Chondrocyte (in vitro differentiated cells): ENCODE results near the gene CFAP45. TPM values are rescaled to one million over a fixed set of nuclear protein-coding genes. Genes with fewer than 3 reads are reported as not detected.

Experiments
- DNase-seq: peaks from one replicate; pipeline ENCODE4 v3.0.0; 2021; ENCODE audit warnings: mixed read lengths, low spot score
- H3K27ac Mint-ChIP-seq: one replicate; pipeline ENCODE4 v1.8.0; 2021; ENCODE audit warnings: mild to moderate bottlenecking, moderate library complexity, mixed read lengths; ENCODE audit not compliant: unreplicated experiment
- H3K27me3 Mint-ChIP-seq: 2 replicates; pipeline ENCODE4 v1.8.0; 2021; ENCODE audit warnings: low read depth, mixed read lengths
- H3K36me3 Mint-ChIP-seq: 2 replicates; pipeline ENCODE4 v1.8.0; 2021; ENCODE audit warnings: low read depth, mixed read lengths
- H3K4me1 Mint-ChIP-seq: 2 replicates; pipeline ENCODE4 v1.8.0; 2021; ENCODE audit warnings: low read depth, mild to moderate bottlenecking, mixed read lengths
- H3K4me3 Mint-ChIP-seq: one replicate; pipeline ENCODE4 v1.8.0; 2021; ENCODE audit warnings: mild to moderate bottlenecking, moderate library complexity, mixed read lengths; ENCODE audit not compliant: unreplicated experiment
- H3K9me3 Mint-ChIP-seq: 2 replicates; pipeline ENCODE4 v1.8.0; 2021; ENCODE audit warnings: low read depth, mixed read lengths
- total RNA-seq: library from RNA; stranded (reverse); gene quantifications from 3 replicates; pipeline ENCODE4 v1.2.1, GENCODE V29; 2021
- TF ChIP-seq, protein P1 (sequence below): fragments of 200-600 bp; sonication (generic); IDR thresholded peaks from 2 replicates; pipeline ENCODE4 v1.5.0; 2021; ENCODE audit warnings: antibody characterized with exemption, mild to moderate bottlenecking, moderate library complexity

Gene CFAP45
- total RNA-seq, 1 donor from 2014 or later: 0.37 TPM

DNA sequence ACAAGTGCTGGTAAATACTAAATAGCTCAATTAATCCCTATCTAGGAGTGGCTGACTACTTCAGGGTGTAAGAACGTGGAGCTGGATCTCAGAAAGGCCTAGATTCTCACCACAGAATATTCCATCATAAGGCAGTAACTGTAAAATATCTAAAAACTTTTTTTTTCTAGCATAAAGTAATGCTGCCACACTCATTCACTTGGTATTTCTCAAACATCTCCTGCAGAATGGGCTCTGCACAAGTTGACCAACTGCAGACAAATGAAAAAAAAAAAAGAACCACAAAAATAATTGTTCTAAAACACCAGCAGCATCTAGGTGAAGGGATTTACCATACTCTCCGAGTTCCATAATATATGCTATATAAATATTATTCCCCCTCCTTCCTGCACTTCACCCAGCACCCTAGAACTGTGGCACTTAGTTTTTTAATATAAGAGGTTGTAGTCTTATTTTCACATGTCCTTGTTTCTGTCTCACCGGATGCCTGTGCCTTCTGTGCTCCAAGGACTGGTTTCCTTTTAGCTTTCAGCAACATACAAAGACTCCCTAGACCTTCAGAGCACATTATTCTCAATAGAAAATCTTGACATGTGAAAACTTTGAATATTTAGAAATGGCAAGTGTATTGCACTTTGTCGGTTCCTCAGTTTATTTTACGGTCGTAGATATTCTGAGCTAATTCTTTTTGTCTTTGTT lies 46.4 kb downstream of the CFAP45 start:
- H3K27ac Mint-ChIP-seq: peak overlapping the region; percentile 89
- peaks cover 3% of the 10 kb centered on the region for H3K9me3 Mint-ChIP-seq
- peak overlapping the region; percentile 83 for H3K4me3 Mint-ChIP-seq
- H3K4me1 Mint-ChIP-seq: peaks cover 30% of the 10 kb centered on the region
- no peaks in the 10 kb centered on the region for H3K36me3 Mint-ChIP-seq
- TF ChIP-seq, protein P1, sequence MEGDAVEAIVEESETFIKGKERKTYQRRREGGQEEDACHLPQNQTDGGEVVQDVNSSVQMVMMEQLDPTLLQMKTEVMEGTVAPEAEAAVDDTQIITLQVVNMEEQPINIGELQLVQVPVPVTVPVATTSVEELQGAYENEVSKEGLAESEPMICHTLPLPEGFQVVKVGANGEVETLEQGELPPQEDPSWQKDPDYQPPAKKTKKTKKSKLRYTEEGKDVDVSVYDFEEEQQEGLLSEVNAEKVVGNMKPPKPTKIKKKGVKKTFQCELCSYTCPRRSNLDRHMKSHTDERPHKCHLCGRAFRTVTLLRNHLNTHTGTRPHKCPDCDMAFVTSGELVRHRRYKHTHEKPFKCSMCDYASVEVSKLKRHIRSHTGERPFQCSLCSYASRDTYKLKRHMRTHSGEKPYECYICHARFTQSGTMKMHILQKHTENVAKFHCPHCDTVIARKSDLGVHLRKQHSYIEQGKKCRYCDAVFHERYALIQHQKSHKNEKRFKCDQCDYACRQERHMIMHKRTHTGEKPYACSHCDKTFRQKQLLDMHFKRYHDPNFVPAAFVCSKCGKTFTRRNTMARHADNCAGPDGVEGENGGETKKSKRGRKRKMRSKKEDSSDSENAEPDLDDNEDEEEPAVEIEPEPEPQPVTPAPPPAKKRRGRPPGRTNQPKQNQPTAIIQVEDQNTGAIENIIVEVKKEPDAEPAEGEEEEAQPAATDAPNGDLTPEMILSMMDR: no peak
- no peaks in the 10 kb centered on the region for H3K27me3 Mint-ChIP-seq
- DNase-seq: no peak

DNA sequence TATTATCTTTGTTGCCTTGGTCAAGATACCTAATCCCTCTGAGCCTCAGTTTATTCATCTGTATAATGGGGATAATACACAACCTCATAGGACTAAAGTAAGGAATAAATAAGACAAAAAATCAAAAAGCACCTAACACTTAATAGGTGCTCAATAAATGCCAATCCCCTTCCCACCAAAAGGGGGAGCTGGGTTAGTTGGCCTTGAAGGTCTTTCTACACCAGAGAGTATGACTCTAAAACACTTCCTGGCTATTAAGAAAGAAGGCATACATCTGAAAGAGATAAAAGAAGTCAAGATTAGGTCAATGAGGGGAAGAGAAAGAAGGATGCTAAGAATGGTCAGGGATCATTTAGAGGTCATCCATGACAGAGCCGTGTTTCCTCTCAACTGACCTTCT lies 48.6 kb downstream of the CFAP45 start:
- Mint-ChIP-seq H3K9me3 (peaks cover 3% of the 10 kb centered on the region), H3K27me3 (no peaks in the 10 kb centered on the region), H3K36me3 (peaks cover 4% of the 10 kb centered on the region), H3K4me1 (peaks cover 30% of the 10 kb centered on the region), H3K4me3 (no peak overlapping the region), H3K27ac (no peak overlapping the region)
- TF ChIP-seq, protein P1: peak; percentile 38
- DNase-seq: no peak

DNA sequence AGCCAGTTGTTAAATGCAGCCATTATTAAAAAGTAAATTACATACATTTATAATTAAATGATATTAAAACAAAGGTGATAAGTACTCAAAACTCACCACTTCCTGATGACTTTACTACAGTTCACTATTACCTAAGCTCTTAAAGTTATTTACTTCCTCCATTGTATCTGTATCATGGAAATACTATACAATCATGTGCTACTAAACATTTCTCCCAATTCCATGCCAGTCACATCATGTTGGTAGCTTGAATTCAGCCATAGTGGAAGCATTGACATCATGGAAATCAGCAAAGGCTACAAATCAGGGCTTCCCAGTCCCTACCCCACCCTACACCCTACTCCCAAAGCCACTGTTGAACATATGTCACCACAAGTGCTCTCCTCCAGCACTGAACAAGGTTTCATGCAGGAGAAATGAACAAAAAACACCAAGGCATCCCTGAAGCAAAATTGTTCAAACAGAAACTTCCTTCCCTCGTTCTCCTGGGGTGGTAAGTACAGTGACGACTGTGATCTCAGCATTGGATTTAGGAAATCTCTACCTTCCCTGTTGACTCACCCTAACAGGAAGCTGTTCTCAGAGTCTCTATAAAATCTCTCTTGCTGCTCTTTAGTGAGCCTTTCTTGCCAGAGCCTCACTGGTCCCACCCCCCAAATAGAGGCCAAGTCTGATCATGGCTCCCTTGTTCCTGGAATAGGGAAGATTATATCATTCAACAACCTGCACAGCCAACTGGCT lies 50.2 kb downstream of the CFAP45 start:
- Mint-ChIP-seq H3K4me3 (no peak overlapping the region), H3K4me1 (peaks cover 25% of the 10 kb centered on the region), H3K27ac (no peak overlapping the region), H3K9me3 (peaks cover 3% of the 10 kb centered on the region), H3K27me3 (no peaks in the 10 kb centered on the region), H3K36me3 (peaks cover 4% of the 10 kb centered on the region)
- TF ChIP-seq, protein P1: no peak
- no peak for DNase-seq

DNA sequence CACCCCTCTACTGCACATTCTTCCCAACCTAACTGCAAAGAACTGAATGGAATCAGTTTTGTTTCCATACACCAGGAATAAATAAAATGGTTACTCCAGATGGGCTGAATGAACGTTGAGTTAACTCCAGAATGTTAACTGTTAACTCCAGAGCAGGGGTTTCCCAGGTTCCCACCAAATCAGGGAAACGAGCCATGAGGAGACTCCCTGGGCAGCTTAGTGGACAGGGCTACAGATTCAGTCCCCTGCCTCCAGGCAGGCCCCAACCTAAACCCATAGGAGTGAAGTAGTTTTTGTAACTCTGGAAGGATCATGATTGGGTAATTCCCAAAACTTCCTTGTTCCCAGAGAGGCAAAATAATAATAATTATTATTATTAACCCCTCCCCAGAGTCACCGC lies 51.6 kb downstream of the CFAP45 start:
- TF ChIP-seq, protein P1: no peak
- peaks cover 4% of the 10 kb centered on the region for H3K36me3 Mint-ChIP-seq
- peaks cover 3% of the 10 kb centered on the region for H3K9me3 Mint-ChIP-seq
- H3K4me3 Mint-ChIP-seq: no peak overlapping the region
- peaks cover 17% of the 10 kb centered on the region for H3K4me1 Mint-ChIP-seq
- no peak for DNase-seq
- H3K27me3 Mint-ChIP-seq: peaks cover 3% of the 10 kb centered on the region
- no peak overlapping the region for H3K27ac Mint-ChIP-seq

DNA sequence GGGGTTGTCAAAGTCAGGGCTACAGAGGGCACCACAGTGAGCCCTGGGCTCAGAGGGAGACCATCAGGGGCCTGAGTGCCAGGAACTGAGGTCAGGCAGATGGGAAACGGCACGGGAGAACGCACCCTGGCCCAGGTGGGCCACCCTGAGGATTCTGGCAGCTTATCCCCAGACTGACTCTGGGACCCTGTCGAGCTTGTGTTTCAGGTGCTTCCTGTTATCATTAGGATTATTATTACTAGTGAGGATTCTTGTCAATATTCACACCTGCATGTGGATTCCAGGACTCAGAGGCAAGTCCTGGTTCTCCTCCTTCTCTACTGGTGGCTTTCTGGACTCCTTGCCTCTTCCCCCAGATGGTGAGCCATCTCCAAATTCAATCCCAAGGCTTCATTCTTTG lies 52.7 kb downstream of the CFAP45 start:
- TF ChIP-seq, protein P1: no peak
- no peak for DNase-seq
- Mint-ChIP-seq H3K27me3 (peaks cover 3% of the 10 kb centered on the region), H3K4me3 (no peak overlapping the region), H3K27ac (no peak overlapping the region), H3K9me3 (peaks cover 3% of the 10 kb centered on the region), H3K36me3 (peaks cover 4% of the 10 kb centered on the region), H3K4me1 (peaks cover 13% of the 10 kb centered on the region)
